Embryonic facial prominence (tissue), 1 donor: ENCODE data around the gene MAP3K14.

ENCODE experiments used
- DNase-seq: peaks from one replicate; pipeline ENCODE4 v3.0.0-alpha.2; 2016; ENCODE audit errors: extremely low spot score

Gene MAP3K14

GRCh38 chr17:45339646-45340605 is 23.1 kb upstream of the MAP3K14 start:
- DNase-seq, result no peak

- no peak for DNase-seq
These were observed 22.2 kb upstream of the MAP3K14 start for GRCh38 chr17:45338996-45339535.

- DNase-seq, result no peak
These were observed 21.4 kb upstream of the MAP3K14 start for GRCh38 chr17:45338023-45338781.

- DNase-seq, result no peak
These were observed 19.8 kb upstream of the MAP3K14 start for GRCh38 chr17:45336390-45337182.

DNA sequence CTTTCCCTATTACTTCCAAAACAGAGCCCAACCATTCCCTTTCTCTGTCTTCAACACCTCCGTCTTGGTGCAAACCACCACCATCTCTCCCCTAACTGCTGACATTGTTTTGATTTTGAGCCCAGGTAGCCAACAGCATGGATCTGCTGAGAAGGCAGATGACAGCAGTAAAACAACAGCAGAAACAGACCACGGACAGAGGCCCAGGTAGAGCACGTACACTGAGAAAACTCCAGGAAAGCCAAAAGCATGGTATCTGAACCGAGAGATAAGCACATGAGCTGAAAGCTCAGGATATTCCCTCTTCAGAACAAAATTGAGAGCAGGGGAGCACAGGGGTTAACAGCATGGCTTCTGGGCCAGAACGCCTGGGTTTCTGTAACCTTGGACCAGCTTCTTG is 18.9 kb upstream of the MAP3K14 start:
- no peak for DNase-seq

GRCh38 chr17:45334701-45335677 is 18.2 kb upstream of the MAP3K14 start:
- DNase-seq, result no peak

DNA sequence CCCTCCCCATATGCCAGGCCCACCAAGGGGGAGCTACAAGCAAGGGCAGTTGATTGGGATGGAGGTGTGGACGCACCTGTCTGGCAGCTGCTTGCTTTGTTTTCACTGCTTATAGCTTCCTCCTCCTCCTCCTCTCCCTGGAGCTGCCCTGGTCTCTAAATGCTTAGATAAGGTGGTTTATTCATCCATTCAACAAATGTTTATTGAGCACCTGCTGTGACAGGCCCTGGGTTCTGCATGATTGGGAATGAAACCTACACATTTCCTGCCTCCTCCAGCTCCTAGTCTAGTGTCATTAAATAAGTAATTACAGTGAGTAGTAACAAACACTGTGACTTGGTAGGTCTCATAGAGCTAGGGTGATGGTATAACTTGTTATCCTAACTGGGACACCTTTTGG is 17.4 kb upstream of the MAP3K14 start:
- DNase-seq, result no peak

DNA sequence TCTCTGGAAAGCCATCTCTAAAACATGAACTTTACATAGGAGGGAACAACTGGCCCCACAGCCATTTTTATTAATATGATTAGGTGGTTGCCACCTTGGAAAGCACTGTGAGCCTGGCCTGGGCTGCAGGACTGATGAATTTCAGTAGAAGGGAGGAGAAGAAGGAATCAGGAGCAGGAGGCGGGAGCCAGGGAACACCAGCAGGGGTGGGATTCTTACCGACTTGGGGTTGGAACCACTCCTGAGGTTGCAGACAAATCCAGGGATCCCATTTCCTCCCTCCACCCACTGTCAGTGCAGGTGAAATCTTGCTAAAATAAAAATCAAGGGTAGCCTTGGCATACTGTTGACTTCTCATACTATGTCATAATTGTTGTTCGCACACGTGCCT is 16.9 kb upstream of the MAP3K14 start:
- no peak for DNase-seq

DNA sequence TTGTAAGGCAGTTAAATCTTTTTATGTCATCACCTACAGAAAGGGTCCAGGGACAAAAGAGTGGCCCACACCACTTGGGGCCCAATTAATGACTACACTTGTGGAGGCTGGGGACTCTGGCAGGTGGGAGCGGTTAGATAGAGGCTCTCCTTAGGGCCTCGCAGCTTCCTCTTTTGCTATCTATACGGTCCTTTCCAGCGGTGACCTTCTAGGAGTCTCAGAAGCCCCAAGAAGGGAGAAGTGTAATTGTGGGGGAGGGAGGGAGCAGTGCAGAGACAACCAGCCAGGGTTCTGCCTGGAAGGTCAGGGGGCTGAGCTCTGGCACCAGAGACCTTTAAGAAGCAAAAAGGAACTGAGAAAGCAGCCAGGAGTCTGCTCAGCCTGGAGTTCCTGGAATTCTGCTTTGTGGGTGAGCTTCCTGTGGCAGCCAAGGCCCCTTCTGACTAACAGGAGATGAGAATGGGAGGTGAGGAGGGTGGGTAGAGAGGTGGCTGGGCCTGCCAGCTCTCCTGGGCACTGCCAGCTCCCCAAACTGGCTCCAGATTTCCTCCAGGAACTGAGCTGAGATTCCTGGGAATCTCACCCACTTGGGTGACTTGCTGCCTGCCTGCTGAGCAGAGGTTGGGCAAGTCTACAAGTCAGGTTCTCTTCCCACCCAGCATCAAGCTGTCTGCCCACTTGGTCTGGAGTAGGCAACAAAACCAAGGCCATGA is 16.3 kb upstream of the MAP3K14 start:
- DNase-seq, result no peak

GRCh38 chr17:45332505-45332904 is 15.7 kb upstream of the MAP3K14 start:
- no peak for DNase-seq

DNA sequence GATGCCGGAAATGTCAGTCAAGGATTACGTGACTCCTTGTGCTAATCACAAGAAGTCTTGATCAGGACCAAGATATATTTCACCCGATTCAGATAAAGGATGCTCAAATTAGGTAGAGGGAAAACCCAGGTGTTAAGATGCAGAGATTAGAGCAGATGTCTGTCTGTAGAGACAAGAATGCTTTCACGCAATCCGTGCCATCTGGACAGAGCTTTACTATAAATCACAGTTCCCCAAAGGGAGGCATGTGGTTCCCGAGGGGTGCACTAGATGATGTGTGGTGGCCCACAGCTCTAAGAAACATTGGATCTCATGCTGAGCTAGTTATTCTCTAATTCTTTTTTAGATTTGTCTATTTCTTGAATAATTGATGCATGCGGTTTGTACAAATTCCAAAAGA is 9.8 kb upstream of the MAP3K14 start:
- no peak for DNase-seq

DNA sequence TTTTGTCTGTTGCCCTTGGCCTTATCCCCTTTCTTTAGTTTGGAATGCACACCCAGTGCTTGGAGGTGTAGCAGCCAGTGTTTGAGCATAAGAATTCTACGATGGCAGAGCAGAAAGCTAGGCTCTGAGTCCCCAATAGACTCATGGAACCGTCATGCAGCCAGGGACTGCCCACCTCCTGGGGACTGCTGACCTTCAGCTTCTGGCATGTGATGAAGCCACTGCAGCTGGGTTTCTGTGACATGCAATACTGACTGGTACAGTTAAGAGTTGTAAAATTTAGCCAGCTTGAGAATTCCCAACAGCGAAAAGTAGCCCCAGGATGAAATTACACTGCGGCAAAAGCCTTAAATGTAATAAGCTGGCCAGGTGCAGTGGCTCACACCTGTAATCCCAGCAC is 9.0 kb upstream of the MAP3K14 start:
- DNase-seq, result no peak

DNA sequence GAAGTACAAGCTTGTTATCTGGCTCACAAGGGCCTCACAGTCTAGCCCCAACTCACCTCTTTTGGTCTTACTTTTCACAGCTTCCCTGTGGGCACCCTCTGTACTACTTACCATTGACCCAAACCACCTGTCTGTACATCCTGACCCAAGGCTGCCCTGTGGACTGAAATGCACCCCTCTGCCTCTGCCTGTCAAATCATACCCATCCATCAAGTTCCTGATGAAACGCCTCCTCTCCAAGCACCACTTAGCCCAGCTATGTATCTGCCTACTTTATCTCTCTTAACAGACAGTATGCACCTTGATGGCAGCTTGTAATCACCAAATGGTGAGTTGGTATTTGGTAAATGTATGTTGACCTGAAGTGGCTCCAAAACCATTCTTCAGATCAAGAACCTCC is 7.5 kb upstream of the MAP3K14 start:
- DNase-seq, result no peak

GRCh38 chr17:45322168-45322567 is 5.3 kb upstream of the MAP3K14 start:
- DNase-seq, result no peak

DNA sequence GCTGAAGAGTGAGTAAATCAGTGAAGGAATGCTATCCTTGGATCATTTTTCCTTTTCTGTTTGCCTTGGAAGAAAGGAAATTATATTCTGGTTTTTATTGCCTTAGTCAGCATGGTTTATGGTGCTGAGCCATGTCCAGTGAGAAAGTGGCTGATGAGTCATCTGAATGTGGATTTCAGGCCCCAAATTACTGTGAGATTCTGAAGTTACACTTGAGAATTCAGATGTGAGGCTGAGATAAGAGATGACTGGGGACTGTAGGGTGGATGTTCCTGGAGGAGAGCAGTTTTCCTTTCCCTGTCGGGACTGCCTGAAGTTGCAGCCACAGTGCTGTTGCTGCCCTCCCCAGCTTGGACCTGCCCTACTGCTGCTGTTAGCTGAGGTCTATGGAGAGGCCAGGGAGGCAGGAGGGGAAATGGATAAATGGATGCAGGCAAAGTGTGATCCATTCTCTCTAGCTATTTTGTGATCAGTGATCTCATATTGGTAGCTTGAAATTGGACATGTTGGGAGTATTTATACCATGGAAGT is 4.2 kb upstream of the MAP3K14 start:
- DNase-seq, result no peak

GRCh38 chr17:45320349-45320930 is 3.6 kb upstream of the MAP3K14 start:
- DNase-seq, result no peak

GRCh38 chr17:45319239-45319703 is 2.5 kb upstream of the MAP3K14 start:
- no peak for DNase-seq

- no peak for DNase-seq
These were observed 1.9 kb upstream of the MAP3K14 start for GRCh38 chr17:45318561-45319230.
